Osteoblast (primary cell): ENCODE measurements around the gene CFAP77. TPM values are rescaled to one million over a fixed set of nuclear protein-coding genes. Genes with fewer than 3 reads are reported as not detected.
A peak's percentile ranks its signal among the peaks of the same experiment; 100 is the strongest.

ENCODE experiments used
- DNase-seq: peaks from one replicate; pipeline ENCODE4 v3.0.0; 2011; ENCODE audit warnings: low spot score, mixed read lengths; ENCODE audit not compliant: insufficient read length; ENCODE audit errors: missing footprints
- H2AFZ ChIP-seq: 2 replicates; pipeline ENCODE4 v1.6.0; 2011; ENCODE audit warnings: mild to moderate bottlenecking, low read length
- H3K27ac ChIP-seq: 2 replicates; pipeline ENCODE4 v1.5.1; 2011; ENCODE audit warnings: mild to moderate bottlenecking, low read depth, low read length, moderate library complexity
- H3K27me3 ChIP-seq: 2 replicates; pipeline ENCODE4 v1.6.0; 2012; ENCODE audit warnings: mild to moderate bottlenecking, control low read depth, inconsistent platforms, low read length, moderate library complexity; ENCODE audit not compliant: insufficient read depth
- H3K36me3 ChIP-seq: 2 replicates; pipeline ENCODE4 v1.5.1; 2011; ENCODE audit warnings: mild to moderate bottlenecking, low read length, control low read depth, moderate library complexity; ENCODE audit not compliant: insufficient read depth
- H3K4me1 ChIP-seq: 2 replicates; pipeline ENCODE4 v1.5.1; 2011; ENCODE audit warnings: mild to moderate bottlenecking, low read length, control low read depth, moderate library complexity; ENCODE audit not compliant: insufficient read depth
- H3K4me2 ChIP-seq: 2 replicates; pipeline ENCODE4 v1.6.0; 2011; ENCODE audit warnings: mild to moderate bottlenecking, low read length; ENCODE audit not compliant: insufficient read depth
- H3K4me3 ChIP-seq: fragments of 200-600 bp; sonication (generic); 3 replicates; pipeline ENCODE4 v1.5.1; 2012; ENCODE audit warnings: mild to moderate bottlenecking, low read length, inconsistent platforms; ENCODE audit not compliant: insufficient read depth
- H3K79me2 ChIP-seq: 2 replicates; pipeline ENCODE4 v1.6.0; 2012; ENCODE audit warnings: mild to moderate bottlenecking, low read length, control low read depth, inconsistent platforms; ENCODE audit not compliant: insufficient read depth
- H3K9me3 ChIP-seq: 2 replicates; pipeline ENCODE4 v1.5.1; 2011; ENCODE audit warnings: low read depth, low read length, control low read depth
- H4K20me1 ChIP-seq: 2 replicates; pipeline ENCODE4 v1.6.0; 2012; ENCODE audit warnings: mild to moderate bottlenecking, low read length, control low read depth; ENCODE audit not compliant: insufficient read depth
- CTCF ChIP-seq: IDR thresholded peaks from 2 replicates; pipeline ENCODE4 v1.5.1; 2011; ENCODE audit warnings: mild to moderate bottlenecking, low read depth, low read length, moderate library complexity; ENCODE audit errors: extremely low read depth
- total RNA-seq: library from RNA; depleted of rRNA; stranded (reverse); fragments of >200 nt; gene quantifications from 2 replicates; pipeline ENCODE4 v1.2.3, GENCODE V29; 2012

Gene CFAP77
- total RNA-seq, 1 donor = 0.36 TPM

DNA sequence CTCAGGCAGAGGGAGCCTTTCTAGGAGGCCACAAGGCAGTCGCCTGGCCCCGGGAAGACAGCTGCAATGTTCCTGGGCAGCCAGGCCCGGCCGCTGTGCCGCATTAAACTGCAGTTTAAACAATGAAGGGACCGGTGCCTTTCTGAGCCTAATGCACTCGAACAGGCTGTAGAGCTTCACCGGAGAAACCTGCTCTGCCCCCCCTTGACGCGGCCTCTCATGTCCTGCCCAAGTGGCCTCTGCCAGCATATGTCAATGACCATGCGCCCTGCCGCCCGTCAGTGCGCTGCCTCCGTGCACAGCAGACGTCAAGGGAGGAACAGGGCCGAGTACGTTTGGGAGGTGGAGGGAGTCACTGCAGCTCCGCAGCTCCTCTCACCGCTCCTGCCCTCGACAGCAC lies 133.9 kb downstream of the CFAP77 start:
- TF ChIP-seq CTCF = no peak
- Histone ChIP-seq H3K4me2 (no peak overlapping the region), H3K27me3 (peaks cover 13% of the 10 kb centered on the region), H3K4me1 (no peaks in the 10 kb centered on the region), H4K20me1 (no peaks in the 10 kb centered on the region), H3K9me3 (no peaks in the 10 kb centered on the region), H3K36me3 (no peaks in the 10 kb centered on the region), H3K27ac (no peak overlapping the region), H3K4me3 (no peak overlapping the region), H2AFZ (no peak overlapping the region), H3K79me2 (no peaks in the 10 kb centered on the region)
- DNase-seq = no peak

GRCh38 chr9:132545578-132545977 lies 135.6 kb downstream of the CFAP77 start:
- Histone ChIP-seq H3K9me3 (no peaks in the 10 kb centered on the region), H3K27me3 (peaks cover 23% of the 10 kb centered on the region), H3K36me3 (no peaks in the 10 kb centered on the region), H3K4me3 (no peak overlapping the region), H3K4me2 (no peak overlapping the region), H4K20me1 (no peaks in the 10 kb centered on the region), H3K27ac (no peak overlapping the region), H3K4me1 (no peaks in the 10 kb centered on the region), H3K79me2 (no peaks in the 10 kb centered on the region), H2AFZ (no peak overlapping the region)
- peak; percentile 31 for DNase-seq
- no peak for TF ChIP-seq CTCF

DNA sequence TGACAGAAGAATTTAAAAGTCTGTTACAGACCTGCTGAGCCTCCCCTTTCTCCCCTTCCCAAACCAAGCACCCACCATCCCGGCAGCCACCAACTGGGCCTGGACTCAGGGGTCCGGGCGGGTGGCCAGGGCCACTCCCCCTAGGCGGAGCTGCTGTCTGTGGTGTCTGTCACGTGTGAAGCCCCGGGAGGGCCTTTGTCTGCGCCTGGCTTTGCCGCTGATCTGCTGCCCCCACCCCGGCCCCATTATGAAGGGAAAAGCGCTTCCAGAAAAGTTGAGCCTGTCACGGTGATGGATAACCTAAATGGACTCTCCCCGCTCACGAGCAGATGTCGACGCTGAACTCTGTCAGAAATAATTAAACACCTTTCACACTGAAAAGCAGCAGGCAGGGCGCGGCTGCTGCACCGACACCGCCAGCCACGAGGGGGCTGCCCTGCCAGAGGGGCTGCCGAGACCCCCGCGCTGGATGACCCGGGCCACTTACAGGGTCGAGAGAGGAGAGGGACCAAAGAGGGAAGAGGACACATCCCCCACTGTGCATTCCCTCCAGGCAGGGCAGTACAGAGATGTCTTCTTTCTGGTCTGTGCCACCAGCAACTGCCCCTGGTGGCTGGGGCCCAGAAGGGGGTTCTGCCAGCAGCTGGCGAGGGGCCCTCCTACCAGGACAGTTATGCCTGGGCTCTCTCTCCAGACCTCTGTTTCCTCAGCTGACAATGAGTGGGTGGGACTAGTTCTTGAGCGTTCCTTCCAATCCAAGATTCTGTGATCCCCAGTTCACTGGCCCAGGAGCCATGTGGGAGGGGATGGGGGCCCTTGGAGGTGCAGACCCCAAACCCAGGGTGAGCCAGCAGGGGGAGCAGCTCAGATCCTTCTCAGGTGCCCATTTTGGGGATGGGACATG lies 136.4 kb downstream of the CFAP77 start:
- DNase-seq = peak; percentile 93
- peak overlapping the region; percentile 22 for H2AFZ ChIP-seq
- no peaks in the 10 kb centered on the region for H3K36me3 ChIP-seq
- no peak overlapping the region for H3K27ac ChIP-seq
- H4K20me1 ChIP-seq = no peaks in the 10 kb centered on the region
- no peaks in the 10 kb centered on the region for H3K4me1 ChIP-seq
- no peaks in the 10 kb centered on the region for H3K9me3 ChIP-seq
- TF ChIP-seq CTCF = no peak
- no peak overlapping the region for H3K4me3 ChIP-seq
- H3K4me2 ChIP-seq = no peak overlapping the region
- peaks cover 23% of the 10 kb centered on the region for H3K27me3 ChIP-seq
- H3K79me2 ChIP-seq = no peaks in the 10 kb centered on the region

GRCh38 chr9:132547052-132547431 lies 137.0 kb downstream of the CFAP77 start:
- Histone ChIP-seq H3K27ac (no peak overlapping the region), H3K27me3 (peaks cover 28% of the 10 kb centered on the region), H3K4me1 (no peaks in the 10 kb centered on the region), H3K9me3 (no peaks in the 10 kb centered on the region), H3K4me3 (no peak overlapping the region), H3K79me2 (no peaks in the 10 kb centered on the region), H3K36me3 (no peaks in the 10 kb centered on the region), H3K4me2 (no peak overlapping the region), H4K20me1 (no peaks in the 10 kb centered on the region), H2AFZ (no peak overlapping the region)
- no peak for TF ChIP-seq CTCF
- no peak for DNase-seq
